K562 (cell line): ENCODE results near the gene LRMDA. TPM values are rescaled to one million over a fixed set of nuclear protein-coding genes. Genes with fewer than 3 reads are reported as not detected.

Source experiments
- ATAC-seq: fragments of 200-7000 bp; cut with Tn5 transposase; 3 replicates; pipeline ENCODE4 v1.9.1; 2020; ENCODE audit warnings: moderate library complexity
- BruUV-seq: library from RNA; stranded (reverse); fragments of 400-500 nt; replicated peaks from 2 replicates; lab custom pipeline; 2021; lab: Mats Ljungman, UMichigan
- CTCF ChIA-PET: fragments of 300-600 bp; formaldehyde crosslinking; extraction: SDS; loops from one replicate; lab custom pipeline; 2021; ENCODE audit warnings: low intra/inter-chr PET ratio; lab: Yijun Ruan, JAX
- POLR2A ChIA-PET: fragments of 300-600, 350-650 bp; sonication (Branson Sonifier 250); formaldehyde crosslinking; extraction: SDS; loops from one replicate; lab custom pipeline; 2021; ENCODE audit warnings: antibody characterized with exemption, inconsistent platforms; lab: Yijun Ruan, JAX
- DNase-seq, 4 experiments: peaks; one replicate each; pipeline versions ENCODE4 v3.0.0 to v3.0.0-alpha.2; 2011 to 2018; ENCODE audit warnings: low spot score in 3 of 4, mixed read lengths in 3 of 4; ENCODE audit errors: extremely low read depth in 1 of 4
- FAIRE-seq: peaks from 2 replicates; lab custom pipeline; 2011; peaks lifted over from hg19 to GRCh38; lab: Jason Lieb, UNC
- H2AFZ ChIP-seq: 2 replicates; pipeline ENCODE4 v1.6.0; 2011; ENCODE audit warnings: low read depth, low read length, control low read depth, inconsistent platforms
- H3K27ac ChIP-seq: fragments of 200-600 bp; 3 replicates; pipeline ENCODE4 v1.8.0; 2011; ENCODE audit warnings: low read depth, mild to moderate bottlenecking, control low read depth, inconsistent platforms, low read length, moderate library complexity, mixed read lengths; ENCODE audit errors: extremely low read depth
- H3K27me3 ChIP-seq, 2 experiments: fragments of 300-600 bp in 1 of 2; 2 replicates in 1 of 2; 3 replicates in 1 of 2; pipeline versions ENCODE4 v1.6.0 to v1.8.0; 2011; ENCODE audit warnings: inconsistent platforms in 2 of 2, low read length in 2 of 2, mild to moderate bottlenecking in 1 of 2, mixed read lengths in 1 of 2, moderate library complexity in 1 of 2; ENCODE audit not compliant: control insufficient read depth in 2 of 2, insufficient read depth in 2 of 2
- H3K36me3 ChIP-seq: fragments of 300-600 bp; 3 replicates; pipeline ENCODE4 v1.8.0; 2011; ENCODE audit warnings: mild to moderate bottlenecking, low read length, inconsistent platforms; ENCODE audit not compliant: control insufficient read depth, insufficient read depth
- H3K4me1 ChIP-seq, 2 experiments: fragments of 200-600 bp in 1 of 2; replicated peaks in 1 of 2; 2 replicates in 1 of 2; 3 replicates in 1 of 2; pipeline versions ENCODE4 v1.5.1 to v1.8.0; 2011; ENCODE audit warnings: inconsistent platforms in 2 of 2, low read length in 2 of 2, mild to moderate bottlenecking in 1 of 2, mixed read lengths in 1 of 2, moderate library complexity in 1 of 2; ENCODE audit not compliant: control insufficient read depth in 2 of 2, insufficient read depth in 2 of 2
- H3K4me2 ChIP-seq: 2 replicates; pipeline ENCODE4 v1.6.1; 2011; ENCODE audit warnings: low read length, control low read depth, inconsistent platforms, mixed read lengths; ENCODE audit not compliant: insufficient read depth
- H3K4me3 ChIP-seq: fragments of 200-600 bp; sonication (generic), shearing (Covaris generic); 2 replicates; pipeline ENCODE4 v1.5.1; 2016; ENCODE audit warnings: control low read depth, inconsistent platforms
- H3K79me2 ChIP-seq: fragments of 200-600 bp; 3 replicates; pipeline ENCODE4 v1.8.0; 2011; ENCODE audit warnings: low read length, inconsistent platforms; ENCODE audit not compliant: control insufficient read depth, insufficient read depth
- H3K9ac ChIP-seq, 2 experiments: 2 replicates each; pipeline versions ENCODE4 v1.6.0 to v1.6.1; 2011; ENCODE audit warnings: low read depth in 2 of 2, low read length in 2 of 2, control low read depth in 1 of 2, inconsistent platforms in 1 of 2, mild to moderate bottlenecking in 1 of 2, mixed read lengths in 1 of 2; ENCODE audit not compliant: insufficient read depth in 1 of 2
- H3K9me1 ChIP-seq: one replicate; pipeline ENCODE4 v1.6.0; 2011; ENCODE audit warnings: inconsistent platforms, mild to moderate bottlenecking, low read length, moderate library complexity; ENCODE audit not compliant: control insufficient read depth, insufficient read depth
- H3K9me3 ChIP-seq: replicated peaks from 2 replicates; pipeline ENCODE4 v1.5.1; 2011; ENCODE audit warnings: low read depth, low read length, inconsistent platforms; ENCODE audit not compliant: control insufficient read depth, insufficient read depth
- H4K20me1 ChIP-seq: replicated peaks from 2 replicates; pipeline ENCODE4 v1.6.1; 2011; ENCODE audit warnings: low read length, inconsistent platforms, mixed read lengths; ENCODE audit not compliant: control insufficient read depth, insufficient read depth
- C11orf30 ChIP-seq: fragments of 450-650 bp; IDR thresholded peaks from 2 replicates; pipeline ENCODE4 v1.6.1; 2016; ENCODE audit warnings: low read depth, mild to moderate bottlenecking
- CHD1 ChIP-seq: fragments of 200-600 bp; sonication (generic); IDR thresholded peaks from one replicate; pipeline ENCODE4 v1.6.1; 2012; ENCODE audit warnings: mild to moderate bottlenecking, moderate library complexity, low read length, inconsistent platforms
- GABPB1 ChIP-seq: sonication (generic); formaldehyde crosslinking; IDR thresholded peaks from 2 replicates; pipeline ENCODE4 v1.8.0; 2022; ENCODE audit warnings: mild to moderate bottlenecking, missing genetic modification reagents
- MAFF ChIP-seq: IDR thresholded peaks from 2 replicates; pipeline ENCODE4 v1.6.1; 2012; ENCODE audit warnings: low read length, improper control_type of control experiment
- MAFG ChIP-seq: fragments of 450-650 bp; conservative IDR thresholded peaks from 2 replicates; pipeline ENCODE4 v1.6.1; 2016; ENCODE audit warnings: missing genetic modification characterization, missing compliant biosample characterization
- PRPF4 ChIP-seq: fragments of 200-400 bp; formaldehyde crosslinking; IDR thresholded peaks from one replicate; pipeline ENCODE4 v1.6.1; 2017; ENCODE audit warnings: low read length, low read depth, mild to moderate bottlenecking; ENCODE audit not compliant: insufficient read depth, poor library complexity, severe bottlenecking
- RBM17 ChIP-seq: fragments of 200-400 bp; formaldehyde crosslinking; IDR thresholded peaks from 2 replicates; pipeline ENCODE4 v1.6.1; 2017; ENCODE audit warnings: low read depth, mild to moderate bottlenecking, low read length, borderline replicate concordance
- SIX5 ChIP-seq, 2 experiments: IDR thresholded peaks; 2 replicates each; pipeline ENCODE4 v1.6.1; 2011; ENCODE audit warnings: low read length in 2 of 2, borderline replicate concordance in 1 of 2, low read depth in 1 of 2, mild to moderate bottlenecking in 1 of 2, moderate library complexity in 1 of 2; ENCODE audit not compliant: insufficient read depth in 1 of 2
- SLC30A9 ChIP-seq: fragments of 250-450 bp; sonication (Bioruptor Pico); IDR thresholded peaks from 2 replicates; pipeline ENCODE4 v1.8.0; 2022; ENCODE audit warnings: mild to moderate bottlenecking, moderate library complexity
- SMAD3 ChIP-seq: fragments of 450-650 bp; formaldehyde crosslinking; conservative IDR thresholded peaks from 2 replicates; pipeline ENCODE4 v1.4.0; 2020; ENCODE audit warnings: mild to moderate bottlenecking
- SMARCA4 ChIP-seq: fragments of 450-650 bp; IDR thresholded peaks from 2 replicates; pipeline ENCODE4 v1.6.1; 2016
- SMARCC2 ChIP-seq: fragments of 450-650 bp; IDR thresholded peaks from 2 replicates; pipeline ENCODE4 v1.6.1; 2017; ENCODE audit warnings: antibody characterized with exemption, moderate library complexity, mild to moderate bottlenecking, low read depth
- TBP ChIP-seq: optimal IDR thresholded peaks from 2 replicates; pipeline ENCODE3; 2011; ENCODE audit warnings: low read depth, low read length, improper control_type of control experiment
- TEAD2 ChIP-seq: fragments of 450-650 bp; IDR thresholded peaks from 2 replicates; pipeline ENCODE4 v1.6.1; 2016; ENCODE audit warnings: missing genetic modification characterization, control low read depth, missing compliant biosample characterization
- U2AF2 ChIP-seq: fragments of 200-400 bp; formaldehyde crosslinking; optimal IDR thresholded peaks from 2 replicates; pipeline ENCODE3; 2017; ENCODE audit warnings: low read depth, mild to moderate bottlenecking, low read length
- ZBTB7A ChIP-seq: IDR thresholded peaks from 2 replicates; pipeline ENCODE4 v1.6.1; 2011; ENCODE audit warnings: low read depth, mild to moderate bottlenecking, low read length, moderate library complexity, borderline replicate concordance; ENCODE audit not compliant: control insufficient read depth
- ZNF316 ChIP-seq: fragments of 450-650 bp; IDR thresholded peaks from 2 replicates; pipeline ENCODE4 v1.6.1; 2016
- WGBS: fragments of 100-300 bp; shearing (Covaris generic); methylation state at CpG from one replicate; pipeline ENCODE4 v1.1.6; 2016; ENCODE audit warnings: low coverage, mixed read lengths; ENCODE audit not compliant: insufficient coverage; ENCODE audit errors: missing lambda C conversion rate; 5-methylcytosine and 5-hydroxymethylcytosine counted together
- in situ Hi-C: fragments of 300-500 bp; cut with MboI; formaldehyde crosslinking; loops from 4 replicates; pipeline ENCODE4 v1.15.0; 2018; ENCODE audit warnings: inconsistent platforms, mixed read lengths
- intact Hi-C: fragments of 100-400 bp; cut with micrococcal nuclease; formaldehyde crosslinking; loops from 2 replicates; pipeline ENCODE4 v1.14.2; 2022
- polyA plus RNA-seq, 8 experiments: library from polyadenylated mRNA; depleted of rRNA in 4 of 8; stranded (reverse) in 5 of 8; unstranded in 3 of 8; fragments of >200 nt; fragmentation: Nextera tagmentation in 2 of 8; fragmentation: Illumina TruSeq in 1 of 8; extraction: Ambion mirVana in 2 of 8; extraction: Trizol in 1 of 8; gene quantifications; 2 replicates each; pipeline versions ENCODE4 v1.2.1 to v1.2.3, GENCODE V29; 2011 to 2014; ENCODE audit warnings: inconsistent platforms in 1 of 8, missing spikeins in 1 of 8
- total RNA-seq, 7 experiments: library from RNA; depleted of rRNA in 6 of 7; stranded (reverse); fragments of >200 nt in 6 of 7; fragmentation: Illumina TruSeq in 2 of 7; extraction: Trizol in 2 of 7; gene quantifications; 2 replicates each; pipeline versions ENCODE4 v1.2.1 to v1.2.3, GENCODE V29; 2011 to 2021; ENCODE audit warnings: low replicate concordance in 1 of 7
- TF ChIP-seq, protein P1 (sequence below): sonication (generic); formaldehyde crosslinking; IDR thresholded peaks from 2 replicates; pipeline ENCODE4 v1.8.0; 2022; ENCODE audit warnings: mild to moderate bottlenecking, missing genetic modification reagents

Gene LRMDA
- total and polyA plus RNA-seq, 9 of the 15 experiments (the other 6 are each of a cell fraction or from before 2014, with no cell fraction given) = 0.25 TPM; not detected in 8

DNA sequence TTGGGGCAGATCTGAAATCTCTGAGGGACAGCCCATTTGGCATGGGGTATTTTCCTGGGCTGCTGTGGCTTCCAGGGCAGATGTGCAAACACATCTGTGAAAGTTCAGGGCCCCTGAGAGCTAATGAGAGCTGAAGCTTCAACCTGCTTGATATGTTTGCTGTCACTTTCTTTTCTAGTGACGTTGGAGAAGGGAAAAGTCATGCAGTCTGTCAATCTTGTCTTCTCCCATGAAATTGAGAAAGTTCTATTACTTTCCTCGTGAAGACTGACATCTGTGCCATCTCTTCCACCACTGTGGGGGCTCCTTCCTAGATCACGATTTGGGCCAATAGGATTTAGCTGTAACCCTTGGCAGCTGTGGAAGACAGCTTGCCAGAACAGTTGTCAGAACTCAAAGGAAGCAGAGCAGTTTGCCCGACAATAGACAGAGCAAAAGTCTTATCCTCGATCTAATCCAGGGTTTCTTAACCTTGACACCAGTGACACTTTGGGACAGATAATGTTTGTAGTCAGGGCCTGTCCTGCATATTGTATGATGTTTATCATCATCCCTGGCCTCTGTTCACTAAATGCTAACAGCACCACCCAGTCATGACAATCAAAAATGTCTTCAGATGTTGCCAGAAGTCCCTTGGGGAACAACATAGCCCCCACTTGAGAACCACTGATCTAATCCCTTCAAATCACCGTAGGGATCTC lies 586.5 kb downstream of the LRMDA start (continued):
- TF ChIP-seq SIX5 (IDR thresholded peaks at IDR 0.05; ENCODE audit: borderline replicate concordance in 1 of 2, insufficient read depth in 1 of 2, low read depth in 1 of 2, low read length in 2 of 2) (no peak), TEAD2 (tag) (no peak), ZBTB7A (no peak)
- TF ChIP-seq, all 486 proteins: peak for 0

GRCh38 chr10:76020630-76021029 lies 589.2 kb downstream of the LRMDA start:
- BruUV-seq = no TSS peak
- ChIA-PET CTCF (no interaction called here), POLR2A (no interaction called here)
- H3K27ac ChIP-seq = no peak overlapping the region
- H2AFZ ChIP-seq = no peak overlapping the region
- H3K9me3 ChIP-seq = no peaks in the 10 kb centered on the region
- intact Hi-C loops (no loop called here), in situ Hi-C loops (no loop called here)
- no peak for FAIRE-seq
- no peaks in the 10 kb centered on the region for H3K4me1 ChIP-seq
- no peaks in the 10 kb centered on the region for H4K20me1 ChIP-seq
- no peak for DNase-seq
- no peaks in the 10 kb centered on the region for H3K79me2 ChIP-seq
- no peaks in the 10 kb centered on the region for H3K9me1 ChIP-seq
- H3K36me3 ChIP-seq = no peaks in the 10 kb centered on the region
- no peak for ATAC-seq
- 2% methylated on average over 2 of the region's 2 CpGs for WGBS
- H3K9ac ChIP-seq = no peak overlapping the region
- no peaks in the 10 kb centered on the region for H3K27me3 ChIP-seq
- no peak overlapping the region for H3K4me3 ChIP-seq
- no peak overlapping the region for H3K4me2 ChIP-seq
- TF ChIP-seq CHD1 (no peak), SMAD3 (no peak), MAFG (tag) (peak; percentile 87), ZNF316 (peak; percentile 86), C11orf30 (peak; percentile 79), RBM17 (no peak), PRPF4 (no peak), SMARCA4 (no peak), TBP (no peak), SMARCC2 (no peak), SLC30A9 (CRISPR knock-in tag) (no peak), GABPB1 (CRISPR knock-in tag) (no peak), MAFF (peak; percentile 89), U2AF2 (no peak)
- TF ChIP-seq, protein P1, sequence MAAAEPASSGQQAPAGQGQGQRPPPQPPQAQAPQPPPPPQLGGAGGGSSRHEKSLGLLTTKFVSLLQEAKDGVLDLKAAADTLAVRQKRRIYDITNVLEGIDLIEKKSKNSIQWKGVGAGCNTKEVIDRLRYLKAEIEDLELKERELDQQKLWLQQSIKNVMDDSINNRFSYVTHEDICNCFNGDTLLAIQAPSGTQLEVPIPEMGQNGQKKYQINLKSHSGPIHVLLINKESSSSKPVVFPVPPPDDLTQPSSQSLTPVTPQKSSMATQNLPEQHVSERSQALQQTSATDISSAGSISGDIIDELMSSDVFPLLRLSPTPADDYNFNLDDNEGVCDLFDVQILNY (CRISPR knock-in tag) = no peak
